ENCODE results near the gene TFAP2D.

GRCh38 chr6:50689210-50689609, 24.1 kb upstream of the TFAP2D start:
- TF ChIP-seq, protein P1, sequence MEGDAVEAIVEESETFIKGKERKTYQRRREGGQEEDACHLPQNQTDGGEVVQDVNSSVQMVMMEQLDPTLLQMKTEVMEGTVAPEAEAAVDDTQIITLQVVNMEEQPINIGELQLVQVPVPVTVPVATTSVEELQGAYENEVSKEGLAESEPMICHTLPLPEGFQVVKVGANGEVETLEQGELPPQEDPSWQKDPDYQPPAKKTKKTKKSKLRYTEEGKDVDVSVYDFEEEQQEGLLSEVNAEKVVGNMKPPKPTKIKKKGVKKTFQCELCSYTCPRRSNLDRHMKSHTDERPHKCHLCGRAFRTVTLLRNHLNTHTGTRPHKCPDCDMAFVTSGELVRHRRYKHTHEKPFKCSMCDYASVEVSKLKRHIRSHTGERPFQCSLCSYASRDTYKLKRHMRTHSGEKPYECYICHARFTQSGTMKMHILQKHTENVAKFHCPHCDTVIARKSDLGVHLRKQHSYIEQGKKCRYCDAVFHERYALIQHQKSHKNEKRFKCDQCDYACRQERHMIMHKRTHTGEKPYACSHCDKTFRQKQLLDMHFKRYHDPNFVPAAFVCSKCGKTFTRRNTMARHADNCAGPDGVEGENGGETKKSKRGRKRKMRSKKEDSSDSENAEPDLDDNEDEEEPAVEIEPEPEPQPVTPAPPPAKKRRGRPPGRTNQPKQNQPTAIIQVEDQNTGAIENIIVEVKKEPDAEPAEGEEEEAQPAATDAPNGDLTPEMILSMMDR (IDR thresholded peaks at IDR 0.05), result no peak
- TF ChIP-seq POLR2A (IDR thresholded peaks at IDR 0.05) (no peak), POLR2AphosphoS5 (IDR thresholded peaks at IDR 0.05) (no peak)

Measured in breast epithelium (tissue), 3 donors.